Measurements from ENCODE around the gene OXLD1.
"Not testable (repeated sequence)": the region's sequence is repeated elsewhere in the genome, so short reads cannot be mapped to it uniquely, and the experiment has no call there.

OXLD1 gene

DNA sequence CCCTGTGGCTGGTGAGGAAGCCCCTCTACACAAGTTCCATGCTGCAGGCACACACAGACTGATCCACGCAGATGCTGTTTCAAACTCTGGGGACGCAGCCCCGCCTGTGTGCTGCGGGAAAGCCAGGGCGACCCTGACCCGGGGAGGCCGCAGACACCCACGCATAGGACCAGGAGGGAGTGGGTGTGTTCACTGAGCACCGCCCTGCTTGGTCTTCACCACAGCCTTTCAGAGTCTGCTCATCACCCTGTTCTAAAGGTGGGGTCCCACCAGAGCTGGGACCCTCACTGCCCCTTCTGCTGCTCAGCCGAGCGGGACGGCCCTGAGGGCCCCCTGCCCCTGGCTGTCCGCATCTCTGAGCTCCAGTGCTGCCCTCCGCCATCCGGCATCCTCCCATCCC lies 21.9 kb downstream of the OXLD1 start:
- ATAC-seq (replicated peaks) (no peak), DNase-seq (no peak)
- no peak overlapping the region for H3K4me3 Mint-ChIP-seq
- H3K9me3 Mint-ChIP-seq = no peaks in the 10 kb centered on the region
- no peak overlapping the region for H3K27ac Mint-ChIP-seq
- H3K4me1 Mint-ChIP-seq = peaks cover 4 to 6% of the 10 kb centered on the region in 2 donors
- H3K27me3 Mint-ChIP-seq = peaks cover 12 to 19% of the 10 kb centered on the region in 2 donors
- no peaks in the 10 kb centered on the region for H3K36me3 Mint-ChIP-seq

DNA sequence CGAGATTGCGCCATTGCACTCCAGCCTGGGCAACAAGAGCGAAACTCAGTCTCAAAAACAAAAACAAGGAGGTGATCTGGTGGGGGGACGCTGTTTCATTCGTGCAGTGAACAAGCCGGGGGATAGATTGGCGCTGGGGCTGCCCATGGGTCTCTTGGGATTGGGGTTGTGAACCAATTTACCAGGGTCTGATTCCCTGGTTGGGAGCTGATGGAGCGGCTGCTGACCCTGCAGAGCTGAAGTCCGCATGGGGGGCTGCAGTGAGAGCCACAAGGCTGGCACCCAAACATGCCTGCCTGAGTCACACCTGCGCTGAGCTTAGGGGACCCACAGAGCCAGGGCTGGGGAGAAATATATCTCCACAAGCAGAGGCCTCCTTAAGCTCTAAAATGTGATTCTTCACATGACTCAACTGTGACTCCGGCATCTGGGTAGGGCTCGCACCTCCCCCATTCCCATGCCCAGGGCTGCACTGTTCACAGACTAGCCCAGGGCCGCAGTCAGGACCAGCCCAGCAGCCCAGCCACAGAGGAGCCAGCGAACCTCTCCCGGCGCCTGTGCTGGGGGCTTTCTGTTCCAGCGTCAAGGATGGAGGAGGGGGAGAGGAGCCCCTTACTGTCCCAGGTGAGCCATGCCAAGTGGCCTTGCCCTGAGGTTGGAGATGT lies 24.4 kb downstream of the OXLD1 start:
- Mint-ChIP-seq H3K4me1 (peaks cover 5 to 6% of the 10 kb centered on the region in 2 donors), H3K27me3 (no peaks in the 10 kb centered on the region), H3K4me3 (no peak overlapping the region), H3K9me3 (no peaks in the 10 kb centered on the region), H3K27ac (no peak overlapping the region), H3K36me3 (no peaks in the 10 kb centered on the region)
- no peak for ATAC-seq (replicated peaks)
- no peak for DNase-seq

DNA sequence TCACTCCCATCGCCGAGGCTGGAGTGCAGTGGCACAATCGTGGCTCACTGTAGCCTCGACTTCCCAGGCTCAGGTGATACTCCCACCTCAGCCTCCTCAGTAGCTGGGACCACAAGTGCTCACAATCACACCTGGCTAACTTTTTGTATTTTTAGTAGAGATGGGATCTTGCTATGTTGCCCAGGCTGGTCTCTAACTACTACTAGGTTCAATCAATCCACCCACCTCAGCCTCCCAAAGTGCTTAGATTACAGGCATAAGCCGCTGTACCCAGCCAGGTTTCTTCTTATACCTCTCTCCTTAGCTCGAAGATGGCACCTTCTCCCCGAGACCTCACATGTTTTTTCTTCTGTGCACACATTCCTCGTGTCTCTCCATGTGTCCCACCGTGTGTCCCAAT lies 26.4 kb downstream of the OXLD1 start:
- Mint-ChIP-seq H3K4me1 (peaks cover 7 to 14% of the 10 kb centered on the region in 2 donors), H3K9me3 (no peaks in the 10 kb centered on the region), H3K36me3 (peaks cover 0 to 4% of the 10 kb centered on the region in 2 donors), H3K27me3 (no peaks in the 10 kb centered on the region), H3K4me3 (no peak overlapping the region), H3K27ac (no peak overlapping the region)
- ATAC-seq (replicated peaks) (no peak), DNase-seq (no peak)

DNA sequence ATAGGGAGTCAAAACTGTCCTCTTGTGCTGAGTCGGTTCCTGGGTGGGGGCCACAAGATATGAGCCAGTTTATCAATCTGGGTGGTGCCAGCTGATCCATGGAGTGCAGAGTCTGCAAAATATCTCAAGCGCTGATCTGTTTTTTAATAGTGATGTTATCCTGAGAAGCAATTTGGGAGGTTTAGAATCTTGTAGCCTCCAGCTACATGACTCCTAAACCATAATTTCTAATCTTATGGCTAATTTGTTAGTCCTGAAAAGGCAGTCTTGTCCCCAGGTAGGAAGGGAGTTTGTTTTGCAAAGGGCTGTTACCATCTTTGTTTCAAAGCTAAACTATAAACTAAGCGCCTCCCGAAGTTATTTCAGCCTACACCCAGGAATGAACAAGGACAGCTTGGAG lies 27.7 kb downstream of the OXLD1 start:
- peaks cover 0 to 4% of the 10 kb centered on the region in 2 donors for H3K36me3 Mint-ChIP-seq
- DNase-seq (no peak), ATAC-seq (replicated peaks) (no peak)
- no peaks in the 10 kb centered on the region for H3K27me3 Mint-ChIP-seq
- no peaks in the 10 kb centered on the region for H3K9me3 Mint-ChIP-seq
- no peak overlapping the region for H3K27ac Mint-ChIP-seq
- no peak overlapping the region for H3K4me3 Mint-ChIP-seq
- peaks cover 4 to 11% of the 10 kb centered on the region in 2 donors for H3K4me1 Mint-ChIP-seq

DNA sequence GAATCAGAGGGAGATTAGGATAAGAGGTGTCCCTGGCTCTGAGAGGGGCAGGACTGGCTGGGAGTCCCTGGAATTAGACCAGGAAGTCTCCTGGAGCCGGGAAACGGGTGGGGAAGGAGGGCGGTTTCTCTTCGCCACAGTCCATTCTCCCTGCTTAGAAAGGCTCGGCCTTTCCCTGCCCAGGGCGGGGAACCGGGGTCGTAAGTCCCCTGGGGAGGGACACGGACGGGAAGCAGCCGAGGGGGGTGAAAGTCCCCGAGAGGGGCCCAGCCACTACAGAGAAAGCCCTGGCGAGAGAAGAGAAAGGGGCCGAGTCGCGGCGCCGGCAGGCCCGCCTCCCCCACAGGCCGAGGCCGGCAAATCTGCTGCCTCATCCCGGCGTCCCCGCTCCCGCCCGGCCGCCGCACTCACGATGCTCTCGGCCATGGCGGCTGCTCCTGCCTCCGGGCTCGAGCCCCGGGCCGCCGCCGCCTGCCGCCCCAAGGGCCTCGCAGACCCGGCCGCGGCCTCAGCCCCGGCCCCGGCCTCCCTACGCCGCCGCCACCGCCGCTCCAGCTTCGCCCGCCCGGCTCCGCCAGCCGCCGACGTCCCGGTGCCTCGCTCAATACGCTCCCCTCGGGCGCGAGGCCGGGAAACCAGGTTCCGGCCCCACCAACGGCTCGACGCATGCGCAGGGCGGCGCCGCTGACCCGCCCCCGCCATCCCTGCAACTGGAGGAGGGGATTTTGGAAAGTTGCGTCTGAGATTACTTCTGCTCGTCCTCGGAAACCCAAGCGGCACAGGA lies 29.7 kb downstream of the OXLD1 start, which contains the start of the genes NPLOC4 and TSPAN10:
Gene NPLOC4 (minus strand): TSS at position 608 of the 784 bp plus-strand sequence. CDS start 182 bp downstream, at position 426.
Gene TSPAN10 (plus strand): TSS at position 692 of the 784 bp plus-strand sequence. CDS start 5,217 bp downstream, outside the sequence.
- H3K27me3 Mint-ChIP-seq = no peaks in the 10 kb centered on the region
- peak within 1 kb of the TSS; percentile 92 for H3K27ac Mint-ChIP-seq
- ATAC-seq (replicated peaks) = peak; percentile 91 to 95
- peak within 1 kb of the TSS; percentile 88 to 93 for H3K4me3 Mint-ChIP-seq
- H3K9me3 Mint-ChIP-seq = no peaks in the 10 kb centered on the region
- peaks cover 0 to 10% of the 10 kb centered on the region in 2 donors for H3K36me3 Mint-ChIP-seq
- peaks cover 7 to 16% of the 10 kb centered on the region in 2 donors for H3K4me1 Mint-ChIP-seq
- DNase-seq = peak; percentile 83

DNA sequence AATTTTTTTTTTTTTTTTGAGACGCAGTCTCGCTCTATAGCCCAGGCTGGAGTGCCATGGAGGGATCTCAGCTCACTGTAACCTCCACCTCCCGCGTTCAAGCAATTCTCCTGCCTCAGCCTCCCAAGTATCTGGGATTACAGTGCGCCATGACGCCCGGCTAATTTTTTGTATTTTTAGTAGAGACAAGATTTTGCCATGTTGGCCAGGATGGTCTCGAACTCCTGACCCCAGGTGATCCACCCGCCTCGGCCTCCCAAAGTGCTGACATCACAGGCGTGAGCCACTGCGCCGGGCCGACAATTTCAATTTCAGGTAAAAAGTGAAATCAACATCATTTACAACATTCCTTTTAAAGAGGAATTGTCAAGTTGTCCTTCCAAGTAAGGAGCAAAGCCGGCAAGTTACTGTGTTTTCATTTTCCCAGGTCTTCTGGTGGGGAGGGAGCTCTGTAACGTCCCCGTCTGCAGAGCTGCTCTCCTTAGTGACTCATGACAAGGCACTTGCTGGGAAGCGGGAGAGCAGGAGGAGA lies 30.4 kb downstream of the OXLD1 start:
- Mint-ChIP-seq H3K4me1 (peaks cover 8 to 16% of the 10 kb centered on the region in 2 donors), H3K27ac (peak overlapping the region; percentile 90), H3K36me3 (peaks cover 0 to 14% of the 10 kb centered on the region in 2 donors), H3K9me3 (no peaks in the 10 kb centered on the region), H3K27me3 (no peaks in the 10 kb centered on the region), H3K4me3 (peak overlapping the region; percentile 88 to 93)
- DNase-seq (no peak), ATAC-seq (replicated peaks) (peak; percentile 2 to 24)

DNA sequence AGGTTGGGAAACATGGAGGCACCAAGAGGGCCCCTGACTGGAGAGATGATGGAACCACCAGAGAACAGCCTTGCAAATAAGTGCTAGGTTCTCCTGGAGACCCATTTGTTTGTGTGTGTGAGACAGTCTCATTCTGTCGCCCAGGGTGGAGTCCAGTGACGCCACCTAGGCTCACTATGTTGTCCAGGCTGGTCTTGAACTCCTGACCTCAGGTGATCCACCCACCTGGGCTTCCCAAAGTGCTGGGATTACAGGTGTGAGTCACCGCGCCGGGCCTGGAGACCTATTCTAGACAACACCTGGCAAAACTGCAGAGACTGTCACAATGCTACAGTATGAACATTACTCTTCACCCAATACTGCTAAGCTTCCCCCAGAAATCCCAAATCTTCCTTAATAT lies 31.0 kb downstream of the OXLD1 start:
- peak overlapping the region; percentile 88 to 93 for H3K4me3 Mint-ChIP-seq
- H3K4me1 Mint-ChIP-seq = peaks cover 10 to 20% of the 10 kb centered on the region in 2 donors
- no peaks in the 10 kb centered on the region for H3K27me3 Mint-ChIP-seq
- H3K9me3 Mint-ChIP-seq = no peaks in the 10 kb centered on the region
- H3K36me3 Mint-ChIP-seq = peaks cover 4 to 14% of the 10 kb centered on the region in 2 donors
- peak overlapping the region; percentile 42 for H3K27ac Mint-ChIP-seq
- DNase-seq (no peak), ATAC-seq (replicated peaks) (no peak)

DNA sequence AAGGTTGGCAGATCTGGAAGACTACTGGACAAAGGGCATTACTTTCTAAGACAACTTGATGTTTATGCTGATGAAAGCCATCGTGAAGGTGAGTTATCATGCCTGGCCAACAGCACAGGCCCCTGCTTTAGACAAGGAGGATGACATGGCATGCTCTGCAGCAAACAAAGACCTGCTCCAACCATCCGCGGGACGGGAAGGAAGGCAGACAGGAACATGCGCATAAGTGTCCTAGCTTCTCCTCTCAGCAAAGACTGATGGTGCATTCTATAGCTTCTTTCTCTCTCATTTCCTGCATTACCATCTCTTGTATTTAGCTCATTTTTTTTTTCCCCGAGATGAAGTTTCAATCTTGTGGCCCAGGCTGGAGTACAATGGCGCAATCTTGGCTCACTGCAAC lies 34.9 kb downstream of the OXLD1 start:
- Mint-ChIP-seq H3K27ac (no peak overlapping the region), H3K4me3 (no peak overlapping the region), H3K27me3 (no peaks in the 10 kb centered on the region), H3K9me3 (no peaks in the 10 kb centered on the region), H3K36me3 (peaks cover 30 to 42% of the 10 kb centered on the region in 2 donors), H3K4me1 (peaks cover 11 to 25% of the 10 kb centered on the region in 2 donors)
- no peak for DNase-seq
- no peak for ATAC-seq (replicated peaks)

DNA sequence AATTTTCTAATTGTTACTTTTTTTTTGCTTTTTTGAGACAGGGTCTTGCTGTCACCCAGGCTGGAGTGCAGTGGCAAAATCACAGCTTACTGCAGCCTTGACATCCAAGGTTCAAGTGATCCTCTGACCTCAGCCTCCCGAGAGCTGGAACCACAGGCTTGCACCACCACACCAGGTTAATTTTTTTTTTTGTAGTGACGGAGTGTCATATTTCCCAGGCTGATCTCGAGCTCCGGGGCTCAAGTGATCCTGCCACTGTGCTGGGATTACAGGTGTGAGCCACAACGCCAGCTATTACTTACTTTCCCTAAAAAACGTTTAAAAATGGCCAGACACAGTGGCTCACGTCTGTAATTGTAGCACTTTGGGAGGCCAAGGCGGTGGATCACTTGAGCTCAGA lies 36.1 kb downstream of the OXLD1 start:
- DNase-seq (no peak), ATAC-seq (replicated peaks) (no peak)
- Mint-ChIP-seq H3K9me3 (no peaks in the 10 kb centered on the region), H3K27ac (peak overlapping the region; percentile 42), H3K4me1 (peaks cover 12 to 23% of the 10 kb centered on the region in 2 donors), H3K27me3 (no peaks in the 10 kb centered on the region), H3K4me3 (no peak overlapping the region), H3K36me3 (peaks cover 39 to 47% of the 10 kb centered on the region in 2 donors)

DNA sequence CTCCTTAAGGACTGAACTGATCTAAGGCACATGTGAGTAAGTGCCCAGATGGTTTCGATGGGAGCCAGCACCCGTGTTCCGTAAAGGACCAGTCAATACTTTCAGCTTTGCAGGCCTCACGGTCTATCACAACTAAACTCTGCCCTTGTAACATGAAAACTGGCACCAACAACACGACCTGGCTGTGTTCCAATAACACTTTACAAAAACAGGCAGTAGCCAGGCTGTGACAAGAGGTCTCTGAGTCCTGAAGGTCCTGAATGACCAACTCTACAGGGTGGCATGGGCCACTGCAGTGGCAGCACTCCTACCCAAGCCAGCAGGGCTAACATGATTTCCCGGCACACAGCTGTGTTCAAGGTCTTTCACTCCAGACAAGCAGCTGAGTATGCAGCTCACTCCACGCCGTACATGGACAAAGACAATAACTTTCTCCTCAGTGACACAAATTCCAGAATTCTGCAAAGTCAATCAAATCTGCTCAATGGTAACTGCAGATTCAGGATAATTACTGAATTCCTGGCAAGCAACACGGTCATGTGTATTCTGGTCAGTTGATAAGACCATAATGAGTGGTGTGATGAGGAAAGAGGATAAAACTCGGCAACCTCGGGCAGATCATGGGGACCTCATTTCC lies 44.8 kb downstream of the OXLD1 start:
- peaks cover 12 to 17% of the 10 kb centered on the region in 2 donors for H3K4me1 Mint-ChIP-seq
- no peaks in the 10 kb centered on the region for H3K27me3 Mint-ChIP-seq
- no peak overlapping the region for H3K27ac Mint-ChIP-seq
- peaks cover 43 to 61% of the 10 kb centered on the region in 2 donors for H3K36me3 Mint-ChIP-seq
- no peak for DNase-seq
- no peak overlapping the region for H3K4me3 Mint-ChIP-seq
- ATAC-seq (replicated peaks) = no peak
- H3K9me3 Mint-ChIP-seq = no peaks in the 10 kb centered on the region

DNA sequence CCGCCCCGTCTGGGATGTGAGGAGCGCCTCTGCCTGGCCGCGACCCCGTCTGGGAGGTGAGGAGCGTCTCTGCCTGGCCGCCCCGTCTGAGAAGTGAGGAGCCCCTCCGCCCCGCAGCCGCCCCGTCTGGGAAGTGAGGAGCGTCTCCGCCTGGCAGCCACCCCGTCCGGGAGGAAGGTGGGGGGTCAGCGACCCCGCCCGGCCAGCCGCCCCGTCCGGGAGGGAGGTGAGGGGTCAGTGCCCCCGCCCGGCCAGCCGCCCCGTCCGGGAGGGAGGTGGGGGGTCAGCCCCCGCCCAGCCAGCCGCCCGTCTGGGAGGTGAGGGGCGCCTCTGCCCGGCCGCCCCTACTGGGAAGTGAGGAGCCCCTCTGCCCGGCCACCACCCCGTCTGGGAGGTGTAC lies 48.1 kb downstream of the OXLD1 start:
- H3K9me3 Mint-ChIP-seq; H3K27ac Mint-ChIP-seq; DNase-seq; ATAC-seq (replicated peaks); H3K4me3 Mint-ChIP-seq; H3K27me3 Mint-ChIP-seq: not testable (repeated sequence)
- Mint-ChIP-seq H3K4me1 (peaks cover 17 to 23% of the 10 kb centered on the region in 2 donors), H3K36me3 (peaks cover 42 to 64% of the 10 kb centered on the region in 2 donors)

DNA sequence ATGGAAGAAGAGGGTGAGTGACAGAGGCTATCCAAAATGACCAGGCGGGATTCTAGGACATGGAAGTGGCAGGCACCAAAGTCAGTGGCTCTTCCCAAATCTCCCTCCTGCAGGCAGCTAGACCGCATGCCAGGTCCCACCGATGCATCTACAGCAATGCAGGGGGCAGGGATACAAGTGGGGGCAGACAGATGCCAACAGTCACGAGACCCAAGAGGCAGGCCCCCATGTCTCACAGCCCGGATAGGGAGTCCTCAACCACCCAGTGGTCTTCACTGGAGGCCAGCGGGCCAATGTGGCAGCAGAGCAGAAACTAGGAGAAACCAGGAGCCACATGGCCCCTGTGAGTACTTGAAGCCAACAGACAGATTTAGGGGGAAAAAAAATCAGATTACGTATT lies 49.5 kb downstream of the OXLD1 start:
- DNase-seq (no peak), ATAC-seq (replicated peaks) (no peak)
- Mint-ChIP-seq H3K27ac (peak overlapping the region; percentile 83), H3K4me1 (peaks cover 17 to 23% of the 10 kb centered on the region in 2 donors), H3K27me3 (no peaks in the 10 kb centered on the region), H3K9me3 (no peaks in the 10 kb centered on the region), H3K36me3 (peaks cover 51 to 74% of the 10 kb centered on the region in 2 donors), H3K4me3 (no peak overlapping the region)

DNA sequence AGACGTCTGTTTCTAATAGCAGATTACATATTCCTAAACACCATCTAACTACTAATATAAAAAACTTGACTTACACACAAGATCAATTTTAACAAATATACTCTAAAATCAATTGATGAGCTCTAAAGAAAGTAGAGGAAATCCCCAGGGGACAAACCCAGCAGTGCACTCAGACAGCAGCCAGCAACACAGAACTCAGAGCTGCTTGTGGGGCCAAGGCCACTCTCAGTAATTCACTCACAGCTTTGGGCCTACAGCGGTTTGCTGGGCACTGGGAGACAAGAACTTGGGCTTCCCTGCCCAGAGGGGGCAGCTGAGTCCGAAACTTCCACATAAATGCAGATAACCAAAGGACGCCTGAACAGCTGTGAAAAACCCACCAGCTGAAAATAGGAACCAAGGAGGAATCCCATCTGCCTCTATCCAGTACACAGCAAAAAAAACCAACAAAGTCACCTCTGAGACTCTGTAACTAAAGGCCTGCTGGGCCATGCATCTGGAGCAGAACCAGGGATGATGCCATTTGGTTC lies 50.9 kb downstream of the OXLD1 start:
- Mint-ChIP-seq H3K4me3 (no peak overlapping the region), H3K27me3 (no peaks in the 10 kb centered on the region), H3K36me3 (peaks cover 46 to 61% of the 10 kb centered on the region in 2 donors)

More for the DNA sequence above, 50.9 kb downstream of the OXLD1 start:
- Mint-ChIP-seq H3K27ac (peak overlapping the region; percentile 95), H3K4me1 (peaks cover 17 to 23% of the 10 kb centered on the region in 2 donors), H3K9me3 (no peaks in the 10 kb centered on the region)
- DNase-seq (no peak), ATAC-seq (replicated peaks) (no peak)

All from stimulated activated naive B cell treated with anti-CD40 and anti-IgM and Interleukin-4, amounts not matched to agents 10 μg/mL and 1 μg/mL and 100 μg/mL, for 72 hours (primary cell).